IPS DF 6.9 (cell line): Measurements from ENCODE around the gene SMAD3.

Experiments used
- DNase-seq: peaks from one replicate; pipeline ENCODE4 v3.0.0-alpha.2; 2013; ENCODE audit warnings: low read depth, low spot score
- H3K27ac ChIP-seq: one replicate; pipeline ENCODE4 v1.5.1; 2013; ENCODE audit warnings: low read length, control low read depth
- H3K27me3 ChIP-seq: 2 replicates; pipeline ENCODE4 v1.6.1; 2013; ENCODE audit warnings: mild to moderate bottlenecking, low read length; ENCODE audit not compliant: control insufficient read depth, insufficient read depth
- H3K36me3 ChIP-seq: 2 replicates; pipeline ENCODE4 v1.6.1; 2013; ENCODE audit warnings: low read length; ENCODE audit not compliant: control insufficient read depth, insufficient read depth
- H3K4me1 ChIP-seq: 2 replicates; pipeline ENCODE4 v1.6.1; 2013; ENCODE audit warnings: low read length; ENCODE audit not compliant: control insufficient read depth, insufficient read depth
- H3K4me3 ChIP-seq: 2 replicates; pipeline ENCODE4 v1.5.1; 2013; ENCODE audit warnings: mild to moderate bottlenecking, low read length
- H3K9me3 ChIP-seq: 2 replicates; pipeline ENCODE4 v1.6.1; 2013; ENCODE audit warnings: low read length, inconsistent platforms; ENCODE audit not compliant: control insufficient read depth, insufficient read depth
- WGBS: extraction: QIAGEN DNeasy Blood & Tissue Kit; methylation state at CpG from one replicate; pipeline ENCODE4 v1.1.7; 2013; ENCODE audit warnings: mixed read lengths, missing lambda C conversion rate; ENCODE audit not compliant: insufficient read length, insufficient coverage; 5-methylcytosine and 5-hydroxymethylcytosine counted together

SMAD3 gene

DNA sequence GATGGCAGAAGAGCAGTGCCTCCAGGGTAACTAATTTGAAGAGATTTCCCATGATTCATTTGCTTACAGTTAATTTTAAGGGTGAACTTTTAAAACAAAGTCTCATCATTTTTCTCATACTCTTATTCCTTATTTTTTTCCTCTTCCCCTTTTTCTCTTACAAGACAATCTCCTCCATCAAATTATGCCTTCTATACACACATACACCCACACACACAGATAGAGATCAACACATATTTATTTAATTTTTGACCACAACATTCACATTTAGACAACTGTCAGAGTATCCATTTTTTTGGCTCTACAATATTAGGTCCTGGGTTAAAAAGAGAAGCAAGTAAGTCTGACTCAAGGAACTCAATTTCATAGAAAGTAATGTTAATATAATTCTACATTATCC lies 151.5 kb downstream of the SMAD3 start:
- Histone ChIP-seq H3K4me1 (no peaks in the 10 kb centered on the region), H3K27ac (no peak overlapping the region), H3K36me3 (no peaks in the 10 kb centered on the region), H3K9me3 (no peaks in the 10 kb centered on the region), H3K4me3 (no peak overlapping the region), H3K27me3 (no peaks in the 10 kb centered on the region)
- DNase-seq: no peak

DNA sequence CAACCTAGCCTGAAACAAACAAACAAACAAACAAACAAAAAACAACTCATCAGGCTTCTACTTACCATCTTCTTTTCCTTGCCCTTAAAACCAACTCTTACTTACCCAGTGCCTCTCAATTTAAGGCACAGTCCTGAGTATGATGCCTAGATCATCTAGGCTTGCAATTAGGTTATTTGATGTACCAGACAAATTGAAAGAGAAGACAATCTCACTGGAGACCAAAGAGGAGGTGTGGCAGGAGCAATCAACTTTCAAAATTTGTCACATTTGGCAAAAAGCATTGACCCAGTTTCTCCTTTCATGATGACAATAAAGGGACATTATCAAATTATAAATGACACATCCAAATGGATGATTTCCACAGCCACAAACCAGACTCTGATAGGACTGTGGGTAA lies 153.0 kb downstream of the SMAD3 start:
- Histone ChIP-seq H3K36me3 (no peaks in the 10 kb centered on the region), H3K4me3 (no peak overlapping the region), H3K27ac (no peak overlapping the region), H3K9me3 (no peaks in the 10 kb centered on the region), H3K4me1 (no peaks in the 10 kb centered on the region; the same call in 1 of the 2 replicates), H3K27me3 (no peaks in the 10 kb centered on the region)
- DNase-seq: no peak

DNA sequence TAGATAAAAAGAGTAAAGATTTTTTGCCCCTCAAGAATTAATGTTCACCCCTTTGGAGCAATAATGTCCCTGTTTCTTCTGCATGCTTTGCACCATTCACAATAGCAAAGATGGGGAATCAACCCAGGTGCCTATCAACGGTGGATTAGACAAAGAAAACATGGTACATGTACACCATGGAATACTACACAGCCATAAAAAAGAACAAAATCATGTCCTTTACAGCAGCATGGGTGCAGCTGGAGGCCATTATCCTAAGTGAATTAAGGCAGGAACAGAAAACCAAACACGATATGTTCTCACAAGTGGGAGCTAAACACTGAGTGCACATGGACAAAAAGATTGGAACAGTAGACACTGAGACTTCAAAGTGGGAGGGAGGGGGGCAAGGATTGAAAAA lies 153.9 kb downstream of the SMAD3 start:
- Histone ChIP-seq H3K27me3 (no peaks in the 10 kb centered on the region), H3K9me3 (no peaks in the 10 kb centered on the region), H3K27ac (no peak overlapping the region), H3K4me1 (no peaks in the 10 kb centered on the region; the same call in 1 of the 2 replicates), H3K36me3 (no peaks in the 10 kb centered on the region), H3K4me3 (no peak overlapping the region)
- DNase-seq: no peak
- WGBS: no CpG with 5 or more reads among the region's 2 CpGs

DNA sequence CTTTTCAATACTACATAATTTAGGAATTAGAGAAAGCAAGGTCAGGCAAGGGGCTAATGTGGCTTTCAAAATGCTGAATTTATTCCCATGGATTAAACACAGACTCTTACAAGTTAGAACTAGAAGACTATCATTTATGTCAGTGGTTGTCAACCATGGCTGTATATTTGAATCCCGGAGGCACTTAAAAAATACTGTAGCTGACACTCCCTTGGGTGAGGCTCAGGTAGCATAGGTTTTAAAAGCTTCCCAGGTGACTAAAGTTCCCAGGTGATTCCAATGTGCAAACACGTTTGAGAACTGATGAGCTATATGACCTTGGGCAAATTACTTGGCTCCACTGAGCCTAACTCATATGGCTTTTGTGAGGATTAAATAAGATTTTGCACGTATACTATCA lies 159.5 kb downstream of the SMAD3 start:
- Histone ChIP-seq H3K27ac (no peak overlapping the region), H3K4me1 (no peaks in the 10 kb centered on the region; the same call in 1 of the 2 replicates), H3K27me3 (no peaks in the 10 kb centered on the region), H3K36me3 (no peaks in the 10 kb centered on the region), H3K9me3 (no peaks in the 10 kb centered on the region), H3K4me3 (no peak overlapping the region)
- no CpG with 5 or more reads among the region's 3 CpGs for WGBS
- no peak for DNase-seq

DNA sequence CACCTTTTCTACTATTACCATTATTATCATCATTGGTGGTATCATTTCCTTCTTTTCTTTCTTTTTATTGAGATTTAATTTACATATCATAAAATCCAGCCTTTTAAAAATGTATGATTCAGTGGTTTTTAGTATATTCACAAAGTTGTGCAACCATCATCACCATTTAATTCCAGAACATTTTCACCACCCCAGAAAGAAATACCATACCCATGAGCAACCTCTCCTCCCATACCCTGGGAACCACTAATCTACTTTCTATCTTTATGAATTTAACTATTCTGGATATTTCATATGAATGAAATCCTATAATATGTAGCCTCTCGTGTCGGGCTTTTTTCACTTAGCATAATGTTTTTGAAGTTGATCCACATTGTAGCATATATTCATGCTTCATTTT lies 159.9 kb downstream of the SMAD3 start:
- Histone ChIP-seq H3K27me3 (no peaks in the 10 kb centered on the region), H3K9me3 (no peaks in the 10 kb centered on the region), H3K36me3 (no peaks in the 10 kb centered on the region), H3K4me1 (no peaks in the 10 kb centered on the region; the same call in 1 of the 2 replicates), H3K4me3 (no peak overlapping the region), H3K27ac (no peak overlapping the region)
- no CpG with 5 or more reads among the region's 2 CpGs for WGBS
- no peak for DNase-seq

DNA sequence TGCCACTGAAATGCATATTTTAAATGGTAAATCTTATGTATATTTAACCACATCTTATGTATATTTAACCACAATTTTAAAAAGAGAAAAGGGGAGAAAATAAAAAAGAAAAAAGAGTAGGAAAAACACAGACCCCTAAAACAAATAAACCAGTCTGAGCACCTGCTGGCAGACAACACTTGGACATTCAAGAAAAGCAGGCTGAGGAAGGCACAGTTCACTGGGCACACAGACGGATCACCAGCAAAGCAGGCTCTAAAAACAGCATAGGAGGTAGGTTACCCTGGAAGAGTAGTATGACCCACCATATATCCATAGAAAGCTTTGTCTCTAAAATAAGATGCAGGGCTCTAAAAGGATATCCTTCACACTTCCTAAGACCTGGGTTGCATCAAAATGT lies 162.0 kb downstream of the SMAD3 start:
- no peak for DNase-seq
- no peaks in the 10 kb centered on the region; the same call in 1 of the 2 replicates for H3K4me1 ChIP-seq
- H3K27ac ChIP-seq: no peak overlapping the region
- no CpG with 5 or more reads among the region's 1 CpG for WGBS
- no peaks in the 10 kb centered on the region for H3K36me3 ChIP-seq
- no peak overlapping the region for H3K4me3 ChIP-seq
- H3K9me3 ChIP-seq: no peaks in the 10 kb centered on the region
- H3K27me3 ChIP-seq: no peaks in the 10 kb centered on the region

- WGBS: no CpG with 5 or more reads among the region's 1 CpG
- Histone ChIP-seq H3K27me3 (no peaks in the 10 kb centered on the region), H3K4me1 (no peaks in the 10 kb centered on the region), H3K27ac (no peak overlapping the region), H3K9me3 (no peaks in the 10 kb centered on the region), H3K36me3 (no peaks in the 10 kb centered on the region), H3K4me3 (no peak overlapping the region)
- no peak for DNase-seq
Observed at GRCh38 chr15:67227846-67228245, 162.4 kb downstream of the SMAD3 start.

DNA sequence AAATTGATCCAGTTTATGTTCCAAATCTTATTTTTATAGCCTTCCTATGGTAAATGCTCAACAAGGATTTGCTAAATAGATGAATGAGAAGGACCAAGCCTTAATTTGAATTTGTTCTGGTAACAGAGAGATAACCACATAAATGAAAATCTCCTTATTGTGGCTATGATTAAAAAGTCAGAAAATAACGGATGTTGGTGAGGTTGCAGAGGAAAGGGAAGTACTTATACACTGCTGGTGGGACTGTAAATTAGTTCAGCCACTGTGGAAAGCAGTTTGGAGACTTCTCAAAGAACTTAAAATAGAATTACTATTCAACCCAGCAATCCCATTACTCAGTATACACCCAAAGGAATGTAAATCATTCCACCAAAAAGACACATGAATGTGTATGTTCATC lies 162.9 kb downstream of the SMAD3 start:
- no peak for DNase-seq
- H3K27ac ChIP-seq: no peak overlapping the region
- H3K4me3 ChIP-seq: no peak overlapping the region
- no peaks in the 10 kb centered on the region for H3K27me3 ChIP-seq
- no CpG with 5 or more reads among the region's 1 CpG for WGBS
- no peaks in the 10 kb centered on the region for H3K36me3 ChIP-seq
- H3K4me1 ChIP-seq: no peaks in the 10 kb centered on the region
- no peaks in the 10 kb centered on the region for H3K9me3 ChIP-seq

GRCh38 chr15:67230504-67230903 lies 165.1 kb downstream of the SMAD3 start:
- Histone ChIP-seq H3K4me1 (no peaks in the 10 kb centered on the region), H3K36me3 (no peaks in the 10 kb centered on the region), H3K4me3 (no peak overlapping the region), H3K27me3 (no peaks in the 10 kb centered on the region), H3K9me3 (no peaks in the 10 kb centered on the region), H3K27ac (no peak overlapping the region)
- no CpG with 5 or more reads among the region's 2 CpGs for WGBS
- DNase-seq: no peak

- WGBS: no CpG with 5 or more reads among the region's 3 CpGs
- H3K4me1 ChIP-seq: no peaks in the 10 kb centered on the region
- no peaks in the 10 kb centered on the region for H3K27me3 ChIP-seq
- H3K9me3 ChIP-seq: no peaks in the 10 kb centered on the region
- no peak overlapping the region for H3K4me3 ChIP-seq
- no peak for DNase-seq
- H3K27ac ChIP-seq: no peak overlapping the region
- no peaks in the 10 kb centered on the region for H3K36me3 ChIP-seq
Observed at GRCh38 chr15:67232591-67232990, 167.2 kb downstream of the SMAD3 start.

GRCh38 chr15:67240235-67241131 lies 175.1 kb downstream of the SMAD3 start:
- Histone ChIP-seq H3K36me3 (no peaks in the 10 kb centered on the region), H3K27ac (no peak overlapping the region), H3K4me1 (0 out of 2 replicates have a peak, but pooled peaks cover 3% of the 10 kb centered on the region), H3K4me3 (no peak overlapping the region), H3K9me3 (no peaks in the 10 kb centered on the region), H3K27me3 (no peaks in the 10 kb centered on the region)
- no CpG with 5 or more reads among the region's 3 CpGs for WGBS
- no peak for DNase-seq
